GM18519 (cell line): ENCODE measurements around the gene SUMO3.

Source experiments
- ATAC-seq: cut with Tn5 transposase; IDR thresholded peaks from one replicate; pipeline ENCODE4 v1.9.1; 2021; ENCODE audit warnings: mild to moderate bottlenecking, moderate library complexity; ENCODE audit not compliant: unreplicated experiment, low FRiP score

SUMO3 gene

GRCh38 chr21:44763050-44763378 lies 54.8 kb downstream of the SUMO3 start:
- ATAC-seq = no peak

GRCh38 chr21:44762221-44763049 lies 55.4 kb downstream of the SUMO3 start:
- no peak for ATAC-seq

- ATAC-seq = no peak
These were observed 56.1 kb downstream of the SUMO3 start for GRCh38 chr21:44761747-44762208.

- no peak for ATAC-seq
These were observed 56.7 kb downstream of the SUMO3 start for GRCh38 chr21:44761011-44761729.

- no peak for ATAC-seq
These were observed 57.5 kb downstream of the SUMO3 start for GRCh38 chr21:44760376-44760775.

GRCh38 chr21:44759628-44760285 lies 58.1 kb downstream of the SUMO3 start:
- no peak for ATAC-seq

- no peak for ATAC-seq
These were observed 58.9 kb downstream of the SUMO3 start for GRCh38 chr21:44758781-44759627.

GRCh38 chr21:44758141-44758561 lies 59.7 kb downstream of the SUMO3 start:
- ATAC-seq = no peak

GRCh38 chr21:44757731-44758130 lies 60.1 kb downstream of the SUMO3 start:
- ATAC-seq = no peak

- no peak for ATAC-seq
These were observed 61.3 kb downstream of the SUMO3 start for GRCh38 chr21:44756423-44757185.
